Activated T-cell treated with anti-CD3 and anti-CD28 coated beads for 1 hour (primary cell): ENCODE results near the gene KLHDC1.
"Not testable (repeated sequence)": the region's sequence is repeated elsewhere in the genome, so short reads cannot be mapped to it uniquely, and the experiment has no call there.

ENCODE experiments used
- DNase-seq: peaks from one replicate; pipeline ENCODE4 v3.0.0-alpha.2; 2020; ENCODE audit warnings: low read depth

The KLHDC1 gene

GRCh38 chr14:49721733-49722435 is 29.0 kb downstream of the KLHDC1 start:
- DNase-seq = not testable (repeated sequence)

GRCh38 chr14:49727171-49727570 is 34.3 kb downstream of the KLHDC1 start:
- no peak for DNase-seq

- DNase-seq = no peak
These were observed 40.0 kb downstream of the KLHDC1 start for GRCh38 chr14:49732896-49733295.

- no peak for DNase-seq
These were observed 40.9 kb downstream of the KLHDC1 start for GRCh38 chr14:49733836-49734235.

GRCh38 chr14:49735669-49736068 is 42.7 kb downstream of the KLHDC1 start:
- DNase-seq = not testable (repeated sequence)

- no peak for DNase-seq
These were observed 52.3 kb downstream of the KLHDC1 start for GRCh38 chr14:49745191-49745590.

GRCh38 chr14:49746476-49746875 is 53.6 kb downstream of the KLHDC1 start:
- DNase-seq = not testable (repeated sequence)

- DNase-seq = no peak
These were observed 61.7 kb downstream of the KLHDC1 start for GRCh38 chr14:49754570-49755097.

GRCh38 chr14:49755378-49755777 is 62.5 kb downstream of the KLHDC1 start:
- DNase-seq = no peak

GRCh38 chr14:49761839-49762551 is 69.1 kb downstream of the KLHDC1 start:
- no peak for DNase-seq

GRCh38 chr14:49766839-49767238 is 73.9 kb downstream of the KLHDC1 start:
- DNase-seq = no peak

- DNase-seq = no peak
These were observed 74.3 kb downstream of the KLHDC1 start for GRCh38 chr14:49767270-49767570.

GRCh38 chr14:49767571-49768300 is 74.8 kb downstream of the KLHDC1 start, which contains the start of gene KLHDC2:
Gene KLHDC2, plus strand, starts transcription at chr14:49768153. Its CDS starts 316 bp downstream, at chr14:49768469.
- DNase-seq = peak; percentile 76

GRCh38 chr14:49768301-49769121 is 75.6 kb downstream of the KLHDC1 start:
- DNase-seq = peak; percentile 24

GRCh38 chr14:49769171-49769570 is 76.3 kb downstream of the KLHDC1 start:
- no peak for DNase-seq

- DNase-seq = no peak
These were observed 76.8 kb downstream of the KLHDC1 start for GRCh38 chr14:49769581-49770211.

GRCh38 chr14:49770212-49770817 is 77.4 kb downstream of the KLHDC1 start:
- DNase-seq = no peak

- DNase-seq = not testable (repeated sequence)
These were observed 78.8 kb downstream of the KLHDC1 start for GRCh38 chr14:49771691-49772090.

GRCh38 chr14:49774106-49774505 is 81.2 kb downstream of the KLHDC1 start:
- no peak for DNase-seq

- DNase-seq = no peak
These were observed 85.5 kb downstream of the KLHDC1 start for GRCh38 chr14:49778421-49778820.

GRCh38 chr14:49781040-49781439 is 88.1 kb downstream of the KLHDC1 start:
- DNase-seq = not testable (repeated sequence)
